ENCODE results near the gene ATP6AP1. TPM values are rescaled to one million over a fixed set of nuclear protein-coding genes. Genes with fewer than 3 reads are reported as not detected.

ATP6AP1 gene
- total RNA-seq, 1 donor from 2014 or later, result 78.3 TPM

DNA sequence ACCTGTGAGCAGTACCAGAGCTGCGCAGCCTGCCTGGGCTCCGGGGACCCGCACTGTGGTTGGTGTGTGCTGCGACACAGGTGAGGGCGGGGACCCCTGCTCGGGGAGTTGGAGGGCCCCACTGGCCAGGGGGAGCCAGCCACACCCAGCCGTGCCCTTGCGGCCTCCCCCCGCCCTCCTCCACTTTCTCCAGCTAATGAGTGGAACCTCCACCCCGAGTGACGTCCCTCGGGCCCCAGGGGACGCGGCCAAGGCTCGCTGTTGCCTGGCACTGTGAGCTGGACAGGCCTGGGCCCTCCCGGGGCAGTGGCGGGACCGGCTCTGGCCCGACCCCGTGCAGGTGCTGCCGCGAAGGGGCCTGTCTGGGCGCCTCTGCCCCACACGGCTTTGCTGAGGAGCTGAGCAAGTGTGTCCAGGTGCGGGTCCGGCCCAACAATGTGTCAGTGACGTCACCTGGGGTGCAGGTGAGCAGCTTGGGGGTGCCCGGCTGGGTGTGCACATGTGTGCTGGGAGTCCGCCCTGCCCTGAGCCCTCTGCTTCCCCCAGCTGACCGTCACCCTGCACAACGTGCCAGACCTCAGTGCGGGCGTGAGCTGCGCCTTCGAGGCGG, 35.2 kb downstream of the ATP6AP1 start:
- no peak for TF ChIP-seq CTCF (IDR thresholded peaks at IDR 0.05; ENCODE audit: insufficient read depth, low read length, poor library complexity, severe bottlenecking)
- H3K4me3 ChIP-seq (ENCODE audit: low read depth, low read length), result no peak overlapping the region
- no peak for DNase-seq (ENCODE audit: low read depth)

DNA sequence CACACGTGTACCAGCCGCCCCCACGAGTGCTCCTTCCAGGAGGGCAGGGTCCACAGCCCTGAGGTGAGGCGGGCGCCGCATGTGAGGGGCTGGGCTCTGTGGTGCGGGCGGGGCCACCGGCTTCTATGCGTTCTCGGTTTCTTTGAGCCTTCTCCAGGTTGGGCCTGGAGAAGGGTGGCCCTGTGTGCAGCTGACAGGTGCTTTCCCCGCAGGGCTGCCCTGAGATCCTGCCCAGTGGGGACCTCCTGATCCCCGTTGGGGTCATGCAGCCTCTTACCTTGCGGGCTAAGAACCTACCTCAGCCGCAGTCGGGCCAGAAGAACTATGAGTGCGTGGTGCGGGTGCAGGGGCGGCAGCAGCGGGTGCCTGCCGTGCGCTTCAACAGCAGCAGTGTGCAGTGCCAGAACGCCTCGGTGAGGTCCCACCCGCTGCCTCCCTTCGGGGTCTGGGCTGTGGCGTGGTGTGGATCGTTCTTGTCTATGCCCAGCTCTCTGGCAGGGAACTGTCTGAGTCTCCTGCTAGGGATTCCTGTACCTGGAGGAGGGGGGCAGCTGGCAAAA, 36.4 kb downstream of the ATP6AP1 start:
- H3K36me3 ChIP-seq (ENCODE audit: control insufficient read depth, insufficient read depth, low read length), result no peaks in the 10 kb centered on the region

More for the DNA sequence above, 35.2 kb downstream of the ATP6AP1 start:
- no peaks in the 10 kb centered on the region for H3K27me3 ChIP-seq (ENCODE audit: control insufficient read depth, insufficient read depth, low read length)
- H3K36me3 ChIP-seq (ENCODE audit: control insufficient read depth, insufficient read depth, low read length), result no peaks in the 10 kb centered on the region

DNA sequence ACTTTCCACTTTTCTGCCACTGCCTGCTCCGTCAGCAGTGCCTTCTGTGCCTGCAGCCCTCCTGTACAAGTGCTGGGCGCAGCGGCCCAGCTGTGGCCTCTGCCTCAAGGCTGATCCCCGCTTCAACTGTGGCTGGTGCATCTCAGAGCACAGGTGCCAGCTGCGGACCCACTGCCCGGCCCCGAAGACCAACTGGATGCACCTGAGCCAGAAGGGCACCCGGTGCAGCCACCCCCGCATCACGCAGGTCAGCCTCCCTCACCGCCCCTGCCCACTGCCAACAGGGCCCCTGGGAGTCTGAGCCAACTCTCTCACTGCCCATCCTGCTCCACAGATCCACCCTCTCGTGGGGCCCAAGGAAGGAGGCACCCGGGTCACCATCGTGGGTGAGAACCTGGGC, 37.1 kb downstream of the ATP6AP1 start:
- DNase-seq (ENCODE audit: low read depth), result no peak
- TF ChIP-seq CTCF (IDR thresholded peaks at IDR 0.05; ENCODE audit: insufficient read depth, low read length, poor library complexity, severe bottlenecking), result no peak
- no peak overlapping the region for H3K4me3 ChIP-seq (ENCODE audit: low read depth, low read length)
- H3K36me3 ChIP-seq (ENCODE audit: control insufficient read depth, insufficient read depth, low read length), result no peaks in the 10 kb centered on the region
- H3K27me3 ChIP-seq (ENCODE audit: control insufficient read depth, insufficient read depth, low read length), result no peaks in the 10 kb centered on the region

More for the DNA sequence above, 36.4 kb downstream of the ATP6AP1 start:
- Histone ChIP-seq H3K4me3 (ENCODE audit: low read depth, low read length) (no peak overlapping the region), H3K27me3 (ENCODE audit: control insufficient read depth, insufficient read depth, low read length) (no peaks in the 10 kb centered on the region)
- no peak for DNase-seq (ENCODE audit: low read depth)
- no peak for TF ChIP-seq CTCF (IDR thresholded peaks at IDR 0.05; ENCODE audit: insufficient read depth, low read length, poor library complexity, severe bottlenecking)

GRCh38 chrX:154466036-154466435, 37.6 kb downstream of the ATP6AP1 start:
- Histone ChIP-seq H3K4me3 (ENCODE audit: low read depth, low read length) (no peak overlapping the region), H3K27me3 (ENCODE audit: control insufficient read depth, insufficient read depth, low read length) (no peaks in the 10 kb centered on the region), H3K36me3 (ENCODE audit: control insufficient read depth, insufficient read depth, low read length) (no peaks in the 10 kb centered on the region)
- TF ChIP-seq CTCF (IDR thresholded peaks at IDR 0.05; ENCODE audit: insufficient read depth, low read length, poor library complexity, severe bottlenecking), result no peak
- no peak for DNase-seq (ENCODE audit: low read depth)

DNA sequence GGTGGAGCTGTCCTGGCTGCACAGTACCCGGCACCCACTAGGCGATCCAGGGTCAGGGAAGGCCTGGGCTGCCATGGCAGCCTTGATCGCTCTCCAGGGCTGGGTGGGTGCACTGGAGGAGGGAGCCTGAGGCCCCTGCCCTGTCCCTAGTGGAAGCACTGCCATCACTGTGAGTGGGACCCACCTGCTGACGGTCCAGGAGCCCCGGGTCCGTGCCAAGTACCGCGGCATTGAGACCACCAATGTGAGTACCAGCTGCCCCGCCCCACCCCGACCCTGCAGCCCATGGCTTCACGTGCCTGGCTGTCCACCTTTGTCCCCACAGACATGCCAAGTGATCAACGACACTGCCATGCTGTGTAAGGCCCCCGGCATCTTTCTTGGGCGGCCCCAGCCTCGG, 38.4 kb downstream of the ATP6AP1 start:
- DNase-seq (ENCODE audit: low read depth), result no peak
- H3K36me3 ChIP-seq (ENCODE audit: control insufficient read depth, insufficient read depth, low read length), result no peaks in the 10 kb centered on the region
- no peaks in the 10 kb centered on the region for H3K27me3 ChIP-seq (ENCODE audit: control insufficient read depth, insufficient read depth, low read length)
- TF ChIP-seq CTCF (IDR thresholded peaks at IDR 0.05; ENCODE audit: insufficient read depth, low read length, poor library complexity, severe bottlenecking), result no peak
- no peak overlapping the region for H3K4me3 ChIP-seq (ENCODE audit: low read depth, low read length)

DNA sequence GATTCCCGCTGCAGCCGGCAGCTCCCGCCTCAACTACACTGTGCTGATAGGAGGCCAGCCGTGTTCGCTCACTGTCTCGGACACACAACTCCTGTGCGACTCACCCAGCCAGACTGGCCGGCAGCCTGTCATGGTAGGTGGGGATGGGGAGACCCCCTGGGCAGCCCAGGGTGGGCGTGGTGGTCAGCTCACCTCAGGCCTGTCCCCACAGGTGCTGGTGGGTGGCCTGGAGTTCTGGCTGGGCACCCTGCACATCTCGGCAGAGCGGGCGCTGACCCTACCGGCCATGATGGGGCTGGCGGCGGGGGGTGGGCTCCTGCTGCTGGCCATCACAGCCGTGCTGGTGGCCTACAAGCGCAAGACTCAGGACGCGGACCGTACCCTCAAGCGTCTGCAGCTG, 39.1 kb downstream of the ATP6AP1 start:
- TF ChIP-seq CTCF (IDR thresholded peaks at IDR 0.05; ENCODE audit: insufficient read depth, low read length, poor library complexity, severe bottlenecking), result no peak
- Histone ChIP-seq H3K27me3 (ENCODE audit: control insufficient read depth, insufficient read depth, low read length) (no peaks in the 10 kb centered on the region), H3K36me3 (ENCODE audit: control insufficient read depth, insufficient read depth, low read length) (no peaks in the 10 kb centered on the region), H3K4me3 (ENCODE audit: low read depth, low read length) (no peak overlapping the region)
- DNase-seq (ENCODE audit: low read depth), result no peak

Measured in kidney epithelial cell (primary cell).